WI38 (cell line): ENCODE data around the gene TDRD10.

Experiments
- H3K4me3 ChIP-seq: 2 replicates; pipeline ENCODE4 v1.5.1; 2011; ENCODE audit warnings: low read depth, mild to moderate bottlenecking, control low read depth, low read length
- TF ChIP-seq, protein P1 (sequence below): IDR thresholded peaks from 2 replicates; pipeline ENCODE4 v1.5.1; 2012; ENCODE audit warnings: low read depth, mild to moderate bottlenecking, control low read depth, low read length

The TDRD10 gene

DNA sequence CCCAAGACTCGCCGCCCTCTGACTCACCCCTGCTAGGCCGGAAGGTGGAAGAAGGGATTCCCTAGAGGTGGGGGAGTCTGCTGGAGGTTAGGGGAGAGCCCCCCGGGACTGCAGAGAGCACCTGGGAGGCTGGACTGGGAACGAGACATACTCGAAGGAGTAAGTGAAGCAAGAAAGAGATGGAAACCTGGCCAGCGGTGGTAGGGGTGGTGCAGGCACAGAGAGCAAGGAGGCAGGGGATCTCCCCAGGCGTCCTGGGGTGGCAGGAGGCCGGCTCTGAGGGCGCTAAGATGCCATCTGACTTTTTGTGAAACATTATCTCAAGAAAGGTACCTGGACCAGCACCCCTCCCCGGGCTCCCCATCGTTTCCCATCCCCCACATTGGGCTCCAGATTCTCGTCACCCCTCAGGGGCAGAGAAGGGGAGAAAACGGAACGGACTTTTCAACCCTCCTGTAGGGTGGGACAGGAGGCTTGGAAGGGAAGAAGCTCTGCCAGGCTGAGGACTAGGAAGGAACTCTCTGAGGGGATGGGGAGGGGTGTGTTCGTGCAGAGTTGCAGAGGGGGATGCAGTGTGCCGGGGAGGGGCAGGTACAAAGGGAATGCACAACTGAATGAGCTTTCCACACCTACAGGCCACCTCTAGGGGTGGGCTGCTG is 66.3 kb downstream of the TDRD10 start:
- TF ChIP-seq, protein P1, sequence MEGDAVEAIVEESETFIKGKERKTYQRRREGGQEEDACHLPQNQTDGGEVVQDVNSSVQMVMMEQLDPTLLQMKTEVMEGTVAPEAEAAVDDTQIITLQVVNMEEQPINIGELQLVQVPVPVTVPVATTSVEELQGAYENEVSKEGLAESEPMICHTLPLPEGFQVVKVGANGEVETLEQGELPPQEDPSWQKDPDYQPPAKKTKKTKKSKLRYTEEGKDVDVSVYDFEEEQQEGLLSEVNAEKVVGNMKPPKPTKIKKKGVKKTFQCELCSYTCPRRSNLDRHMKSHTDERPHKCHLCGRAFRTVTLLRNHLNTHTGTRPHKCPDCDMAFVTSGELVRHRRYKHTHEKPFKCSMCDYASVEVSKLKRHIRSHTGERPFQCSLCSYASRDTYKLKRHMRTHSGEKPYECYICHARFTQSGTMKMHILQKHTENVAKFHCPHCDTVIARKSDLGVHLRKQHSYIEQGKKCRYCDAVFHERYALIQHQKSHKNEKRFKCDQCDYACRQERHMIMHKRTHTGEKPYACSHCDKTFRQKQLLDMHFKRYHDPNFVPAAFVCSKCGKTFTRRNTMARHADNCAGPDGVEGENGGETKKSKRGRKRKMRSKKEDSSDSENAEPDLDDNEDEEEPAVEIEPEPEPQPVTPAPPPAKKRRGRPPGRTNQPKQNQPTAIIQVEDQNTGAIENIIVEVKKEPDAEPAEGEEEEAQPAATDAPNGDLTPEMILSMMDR: no peak
- H3K4me3 ChIP-seq: no peak overlapping the region

DNA sequence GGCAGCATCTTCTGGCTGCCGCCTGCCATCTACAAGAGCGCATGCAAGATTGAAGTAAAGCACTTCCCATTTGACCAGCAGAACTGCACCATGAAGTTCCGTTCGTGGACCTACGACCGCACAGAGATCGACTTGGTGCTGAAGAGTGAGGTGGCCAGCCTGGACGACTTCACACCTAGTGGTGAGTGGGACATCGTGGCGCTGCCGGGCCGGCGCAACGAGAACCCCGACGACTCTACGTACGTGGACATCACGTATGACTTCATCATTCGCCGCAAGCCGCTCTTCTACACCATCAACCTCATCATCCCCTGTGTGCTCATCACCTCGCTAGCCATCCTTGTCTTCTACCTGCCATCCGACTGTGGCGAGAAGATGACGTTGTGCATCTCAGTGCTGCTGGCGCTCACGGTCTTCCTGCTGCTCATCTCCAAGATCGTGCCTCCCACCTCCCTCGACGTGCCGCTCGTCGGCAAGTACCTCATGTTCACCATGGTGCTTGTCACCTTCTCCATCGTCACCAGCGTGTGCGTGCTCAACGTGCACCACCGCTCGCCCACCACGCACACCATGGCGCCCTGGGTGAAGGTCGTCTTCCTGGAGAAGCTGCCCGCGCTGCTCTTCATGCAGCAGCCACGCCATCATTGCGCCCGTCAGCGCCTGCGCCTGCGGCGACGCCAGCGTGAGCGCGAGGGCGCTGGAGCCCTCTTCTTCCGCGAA is 69.4 kb downstream of the TDRD10 start:
- TF ChIP-seq, protein P1: no peak
- no peak overlapping the region for H3K4me3 ChIP-seq

DNA sequence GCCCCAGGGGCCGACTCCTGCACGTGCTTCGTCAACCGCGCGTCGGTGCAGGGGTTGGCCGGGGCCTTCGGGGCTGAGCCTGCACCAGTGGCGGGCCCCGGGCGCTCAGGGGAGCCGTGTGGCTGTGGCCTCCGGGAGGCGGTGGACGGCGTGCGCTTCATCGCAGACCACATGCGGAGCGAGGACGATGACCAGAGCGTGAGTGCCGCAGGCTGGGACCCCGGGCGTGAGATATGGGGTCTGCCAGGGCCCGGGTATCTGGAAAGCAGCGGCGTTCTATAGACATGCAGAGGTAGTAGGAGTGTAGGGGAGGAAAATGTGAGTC is 69.9 kb downstream of the TDRD10 start:
- no peak overlapping the region for H3K4me3 ChIP-seq
- TF ChIP-seq, protein P1: no peak

DNA sequence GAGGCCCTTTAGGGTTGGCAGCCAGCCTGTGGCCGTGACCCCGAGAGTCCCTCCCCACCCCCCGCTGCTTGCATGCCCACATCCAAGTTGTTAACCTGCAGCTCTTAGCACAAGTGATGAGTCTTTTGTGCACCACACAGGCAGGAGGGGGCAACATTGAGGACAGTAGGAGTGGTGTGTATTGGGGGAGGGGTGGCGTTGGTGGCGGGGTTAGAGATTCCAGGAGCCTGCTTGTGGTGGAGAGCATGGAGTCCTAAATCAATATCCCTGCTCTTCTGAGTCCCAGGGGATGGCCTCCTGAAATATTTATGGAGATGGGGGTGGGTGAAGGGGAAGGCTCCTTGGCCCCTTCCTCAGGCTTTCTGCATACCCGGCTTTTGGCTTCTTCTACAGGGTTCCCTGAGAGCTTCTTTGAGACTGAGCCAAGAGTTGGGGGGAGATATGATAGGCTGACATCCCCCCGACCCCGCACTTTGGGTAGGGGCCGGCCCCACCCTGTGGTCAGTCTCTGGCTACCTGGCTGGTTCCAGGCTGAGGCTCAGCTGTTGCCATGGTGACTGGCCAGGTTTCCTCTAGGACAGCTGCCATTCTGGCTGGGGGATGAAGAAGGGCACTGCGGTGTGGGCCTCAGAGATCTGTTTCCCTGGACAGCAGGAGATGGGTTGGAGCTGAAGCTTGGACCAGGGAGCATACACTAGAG is 70.6 kb downstream of the TDRD10 start:
- no peak overlapping the region for H3K4me3 ChIP-seq
- TF ChIP-seq, protein P1: no peak

DNA sequence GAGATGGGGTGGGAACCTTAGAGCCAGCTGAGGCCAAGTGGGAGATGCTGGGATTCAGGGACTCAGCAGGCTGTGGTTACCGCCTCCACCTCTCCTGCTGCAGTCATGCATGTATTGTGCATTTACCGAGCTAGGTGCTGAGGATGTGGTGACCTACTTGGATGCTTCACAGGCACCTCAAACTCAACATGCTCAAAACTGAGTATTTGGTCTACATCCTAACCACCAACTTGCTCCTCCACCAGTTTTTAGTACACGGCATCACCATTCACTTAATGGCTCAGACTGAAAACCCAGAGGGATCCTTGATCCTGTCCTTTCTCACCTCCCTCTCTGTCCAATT is 71.1 kb downstream of the TDRD10 start:
- TF ChIP-seq, protein P1: no peak
- no peak overlapping the region for H3K4me3 ChIP-seq

DNA sequence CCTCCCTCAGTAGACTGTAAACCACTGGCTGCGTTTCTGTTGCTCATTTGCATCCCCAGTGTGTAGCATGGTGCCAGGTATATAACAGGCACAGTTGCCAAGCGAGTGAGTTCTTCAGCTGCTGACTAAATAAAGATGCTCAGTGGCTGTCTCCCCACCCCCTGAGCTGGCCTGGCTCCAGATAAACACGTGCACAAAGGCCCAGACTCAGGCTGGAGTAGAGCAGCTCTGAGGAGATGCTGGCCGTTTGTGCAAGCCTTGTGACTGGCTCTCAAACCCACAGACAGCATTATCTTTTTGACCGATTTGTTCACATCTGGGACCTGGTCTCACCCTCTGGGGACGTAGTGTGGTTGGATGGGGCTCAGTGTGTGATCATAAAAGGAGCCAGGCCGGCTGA is 72.7 kb downstream of the TDRD10 start:
- H3K4me3 ChIP-seq: no peak overlapping the region
- TF ChIP-seq, protein P1: no peak
